Measurements from ENCODE around the gene NMRK1.

Gene NMRK1

GRCh38 chr9:75087824-75088645 lies at the start of gene NMRK1, which contains the start of gene OSTF1:
Gene NMRK1, minus strand, starts transcription at chr9:75088155. Its CDS starts 5,040 bp downstream, at chr9:75083115.
Gene OSTF1, plus strand, starts transcription at chr9:75088514. Its CDS starts 179 bp downstream, at chr9:75088693.
- DNase-seq: peak; percentile 94

DNA sequence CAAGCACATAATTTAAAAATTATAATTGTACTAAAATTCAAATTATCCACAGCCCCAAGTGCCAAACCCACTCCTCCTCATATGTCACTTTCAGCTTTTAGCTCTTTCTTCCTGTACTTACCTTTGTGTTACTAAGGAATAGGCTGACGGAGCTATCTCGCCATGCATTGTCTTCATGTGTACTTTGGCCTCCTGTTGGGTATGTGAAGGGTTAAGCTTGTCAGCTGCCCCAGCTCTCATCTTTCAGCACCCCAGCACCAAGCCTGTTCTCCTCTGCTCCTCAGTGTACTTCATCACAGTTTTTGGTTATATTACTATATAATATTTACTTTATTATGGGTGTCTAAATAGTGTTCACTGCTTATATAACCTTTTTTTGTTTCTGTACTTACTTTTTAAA lies 46.5 kb upstream of the NMRK1 start:
- DNase-seq: no peak

GRCh38 chr9:75133396-75133795 lies 45.4 kb upstream of the NMRK1 start:
- no peak for DNase-seq

- DNase-seq: no peak
These were observed 44.3 kb upstream of the NMRK1 start for GRCh38 chr9:75132244-75132643.

GRCh38 chr9:75131700-75132099 lies 43.7 kb upstream of the NMRK1 start:
- no peak for DNase-seq

- DNase-seq: no peak
These were observed 42.8 kb upstream of the NMRK1 start for GRCh38 chr9:75130621-75131230.

- DNase-seq: no peak
These were observed 42.2 kb upstream of the NMRK1 start for GRCh38 chr9:75130172-75130571.

DNA sequence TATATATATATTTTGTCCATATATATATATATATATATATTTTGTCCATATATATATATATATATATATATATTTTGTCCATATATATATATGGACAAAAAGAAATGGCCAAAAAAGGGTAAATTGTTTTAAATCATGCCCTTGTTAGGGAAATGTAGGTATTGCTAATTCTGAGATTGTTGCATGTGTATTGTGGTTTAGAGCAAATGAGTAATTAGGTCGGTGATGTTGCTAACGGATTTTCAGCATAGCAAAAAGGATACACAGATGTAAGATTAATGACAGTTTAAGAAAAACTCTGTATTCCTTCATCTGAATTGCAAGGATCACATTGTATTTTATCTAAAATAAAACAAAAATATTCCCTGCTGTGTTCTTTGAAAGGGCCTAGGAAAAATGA lies 40.6 kb upstream of the NMRK1 start:
- DNase-seq: no peak

- no peak for DNase-seq
These were observed 35.7 kb upstream of the NMRK1 start for GRCh38 chr9:75123696-75124095.

DNA sequence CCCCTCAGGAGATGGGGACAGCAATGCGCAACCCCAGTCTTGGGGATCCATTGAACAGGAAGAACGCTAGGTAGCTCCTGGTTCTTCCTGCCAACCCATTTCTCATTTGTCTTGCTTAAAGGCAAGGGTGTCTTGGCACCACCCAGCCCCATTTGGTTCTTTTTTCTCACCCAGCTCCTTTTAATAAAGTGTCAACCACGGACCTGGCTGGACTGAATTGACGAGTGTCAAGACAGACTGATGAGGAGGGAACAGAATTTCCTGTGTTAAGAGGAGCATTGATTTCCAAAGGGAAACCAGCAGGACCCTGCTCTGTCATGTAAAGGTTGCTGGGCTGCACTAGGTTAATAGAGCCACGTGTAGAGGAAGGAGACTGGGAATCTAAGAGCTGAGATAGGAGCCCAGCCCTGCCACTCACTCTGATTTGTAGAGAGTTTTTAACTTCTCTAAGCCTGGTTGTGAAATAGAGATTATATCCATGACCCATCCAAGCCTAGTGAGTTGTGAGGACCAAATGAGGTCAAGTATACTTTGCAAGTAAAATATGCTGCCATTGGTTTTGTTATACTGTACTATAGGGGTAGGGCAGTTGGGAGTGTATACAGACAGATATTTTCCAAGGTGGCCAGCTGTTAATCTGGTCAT lies 34.1 kb upstream of the NMRK1 start:
- DNase-seq: no peak

- no peak for DNase-seq
These were observed 32.7 kb upstream of the NMRK1 start for GRCh38 chr9:75120686-75121085.

DNA sequence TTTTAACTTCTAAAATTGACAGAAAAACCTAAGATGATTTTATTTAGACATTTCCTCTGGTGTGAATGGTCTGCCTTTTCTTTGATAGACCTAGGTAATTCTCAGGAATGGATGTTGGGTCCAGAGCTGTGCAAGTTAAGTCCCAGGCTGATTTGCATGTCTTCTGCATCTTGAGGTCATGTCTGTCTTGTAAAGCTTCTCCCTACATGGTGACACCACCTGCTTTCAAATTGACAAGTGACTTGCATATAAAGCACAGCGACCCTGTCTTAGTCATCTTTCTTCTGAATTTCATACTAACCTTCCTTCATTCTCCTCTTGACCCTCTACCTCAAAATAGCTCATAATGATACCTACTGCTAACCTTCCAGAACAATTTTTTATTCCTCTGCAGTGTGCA lies 29.6 kb upstream of the NMRK1 start:
- DNase-seq: no peak

- DNase-seq: no peak
These were observed 28.4 kb upstream of the NMRK1 start for GRCh38 chr9:75116306-75116705.

GRCh38 chr9:75112789-75113188 lies 24.8 kb upstream of the NMRK1 start:
- DNase-seq: no peak

- DNase-seq: no peak
These were observed 23.2 kb upstream of the NMRK1 start for GRCh38 chr9:75111019-75111622.

- DNase-seq: no peak
These were observed 21.4 kb upstream of the NMRK1 start for GRCh38 chr9:75109210-75109839.

DNA sequence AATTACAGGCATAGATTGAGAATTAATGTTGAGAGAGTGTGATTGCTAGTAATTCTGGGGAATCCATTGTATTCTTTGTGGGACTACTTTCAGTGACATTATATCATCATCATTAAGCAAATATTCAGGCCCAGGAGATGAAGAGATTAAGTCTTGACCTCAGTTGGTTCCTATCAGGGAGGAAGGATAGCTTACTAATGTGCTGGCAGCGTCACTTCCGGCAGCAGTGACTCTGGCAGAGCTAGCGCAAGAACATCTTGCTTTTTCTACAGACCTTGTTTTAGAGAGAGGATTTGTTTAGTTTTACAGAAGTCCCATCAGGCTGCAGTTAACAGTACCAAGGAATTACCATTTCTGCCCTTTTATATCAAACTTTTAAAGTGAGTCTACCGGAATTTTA lies 20.6 kb upstream of the NMRK1 start:
- DNase-seq: no peak

GRCh38 chr9:75106857-75107256 lies 18.9 kb upstream of the NMRK1 start:
- DNase-seq: no peak

DNA sequence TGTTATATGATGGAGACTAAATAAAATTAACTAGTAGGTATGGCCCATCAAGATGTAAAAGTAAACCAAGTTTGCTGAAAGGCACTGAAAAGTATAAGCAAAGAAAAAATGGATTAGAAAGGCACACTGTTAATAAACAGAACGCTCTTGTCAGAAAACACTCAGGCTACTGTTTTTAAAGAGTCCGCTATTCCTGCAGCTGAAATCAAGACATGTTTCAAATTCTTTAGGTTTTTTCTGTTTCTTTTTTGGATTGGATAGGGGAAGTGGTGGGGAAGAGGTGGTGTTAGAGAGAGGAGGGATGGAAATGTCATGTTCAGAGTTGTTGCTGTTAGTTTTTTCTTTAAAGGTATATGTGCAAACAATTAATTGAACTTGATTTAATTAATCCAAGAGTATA lies 17.9 kb upstream of the NMRK1 start:
- no peak for DNase-seq

- DNase-seq: no peak
These were observed 17.1 kb upstream of the NMRK1 start for GRCh38 chr9:75105019-75105540.

- no peak for DNase-seq
These were observed 16.7 kb upstream of the NMRK1 start for GRCh38 chr9:75104607-75105006.

- DNase-seq: no peak
These were observed 14.3 kb upstream of the NMRK1 start for GRCh38 chr9:75102177-75102790.

All from NCI-H1092 (cell line).